Measurements from ENCODE around the gene RND1.

Gene RND1

GRCh38 chr12:48810903-48811431 lies 54.7 kb downstream of the RND1 start:
- DNase-seq (ENCODE audit: low spot score): no peak

GRCh38 chr12:48807981-48808380 lies 57.7 kb downstream of the RND1 start:
- no peak for DNase-seq (ENCODE audit: low spot score)

Measured in CD4-positive, alpha-beta T cell treated with Interleukin-6 at 100 ng/mL for 8 hours (primary cell).